Thyroid gland (tissue), 4 donors: ENCODE measurements around the gene PASK.

Experiments used
- POLR2A ChIP-seq, 2 donors: fragments of 450-650 bp; IDR thresholded peaks; one replicate each; pipeline ENCODE4 v1.6.1; 2017; ENCODE audit warnings: antibody characterized with exemption in 2 of 2, mild to moderate bottlenecking in 2 of 2, moderate library complexity in 1 of 2
- TF ChIP-seq, protein P1 (sequence below), 6 experiments: fragments of 200-600 bp in 3 of 6; fragments of 450-650 bp in 3 of 6; sonication (generic) in 3 of 6; IDR thresholded peaks; one replicate each; pipeline ENCODE4 v1.5.1; 2016 to 2019; ENCODE audit warnings: antibody characterized with exemption in 6 of 6, mild to moderate bottlenecking in 2 of 6, inconsistent platforms in 1 of 6, moderate library complexity in 1 of 6

DNA sequence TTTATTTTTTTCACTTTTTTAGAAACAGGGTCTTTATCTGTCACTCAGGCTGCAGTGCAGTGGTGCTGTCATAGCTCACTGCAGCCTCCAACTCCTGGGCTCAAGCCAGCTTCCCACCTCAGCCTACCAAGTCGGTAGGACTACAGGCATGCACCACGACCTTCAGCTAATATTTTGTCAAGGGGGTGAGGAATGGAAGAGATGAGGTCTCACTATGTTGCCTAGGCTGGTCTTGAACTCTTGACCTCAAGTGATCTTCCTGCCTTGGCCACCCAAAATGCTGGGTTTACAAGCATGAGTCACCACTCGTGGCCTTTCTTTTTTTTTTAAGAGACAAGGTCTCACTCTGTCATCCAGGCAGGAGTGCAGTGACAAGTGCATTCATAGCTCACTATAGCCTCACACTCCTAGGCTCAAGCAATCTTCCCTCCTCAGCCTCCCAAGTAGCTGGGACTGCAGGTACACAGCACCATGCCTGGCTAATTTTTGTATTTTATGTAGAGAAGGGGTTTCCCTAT is 14.4 kb upstream of the PASK start:
- TF ChIP-seq, protein P1, sequence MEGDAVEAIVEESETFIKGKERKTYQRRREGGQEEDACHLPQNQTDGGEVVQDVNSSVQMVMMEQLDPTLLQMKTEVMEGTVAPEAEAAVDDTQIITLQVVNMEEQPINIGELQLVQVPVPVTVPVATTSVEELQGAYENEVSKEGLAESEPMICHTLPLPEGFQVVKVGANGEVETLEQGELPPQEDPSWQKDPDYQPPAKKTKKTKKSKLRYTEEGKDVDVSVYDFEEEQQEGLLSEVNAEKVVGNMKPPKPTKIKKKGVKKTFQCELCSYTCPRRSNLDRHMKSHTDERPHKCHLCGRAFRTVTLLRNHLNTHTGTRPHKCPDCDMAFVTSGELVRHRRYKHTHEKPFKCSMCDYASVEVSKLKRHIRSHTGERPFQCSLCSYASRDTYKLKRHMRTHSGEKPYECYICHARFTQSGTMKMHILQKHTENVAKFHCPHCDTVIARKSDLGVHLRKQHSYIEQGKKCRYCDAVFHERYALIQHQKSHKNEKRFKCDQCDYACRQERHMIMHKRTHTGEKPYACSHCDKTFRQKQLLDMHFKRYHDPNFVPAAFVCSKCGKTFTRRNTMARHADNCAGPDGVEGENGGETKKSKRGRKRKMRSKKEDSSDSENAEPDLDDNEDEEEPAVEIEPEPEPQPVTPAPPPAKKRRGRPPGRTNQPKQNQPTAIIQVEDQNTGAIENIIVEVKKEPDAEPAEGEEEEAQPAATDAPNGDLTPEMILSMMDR (IDR thresholded peaks at IDR 0.05): no peak
- TF ChIP-seq POLR2A (IDR thresholded peaks at IDR 0.05): no peak
